GM18909 (cell line): ENCODE measurements around the gene NEAT1.

Source experiments
- ATAC-seq: cut with Tn5 transposase; IDR thresholded peaks from one replicate; pipeline ENCODE4 v1.9.1; 2021; ENCODE audit warnings: mild to moderate bottlenecking; ENCODE audit not compliant: unreplicated experiment, poor library complexity

NEAT1 gene

GRCh38 chr11:65493367-65494176 lies 71.0 kb downstream of the NEAT1 start:
- no peak for ATAC-seq
